Breast epithelium (tissue), 4 donors: ENCODE measurements around the gene PADI6. TPM values are rescaled to one million over a fixed set of nuclear protein-coding genes. Genes with fewer than 3 reads are reported as not detected.

ENCODE experiments used
- DNase-seq, 2 donors: peaks; one replicate each; pipeline ENCODE4 v3.0.0-alpha.2; 2019; ENCODE audit warnings: low spot score in 2 of 2
- H3K27ac ChIP-seq, 2 donors: fragments of 200-600 bp; sonication (generic) in 1 of 2; one replicate each; pipeline ENCODE4 v1.5.1; 2016 to 2019; ENCODE audit warnings: mild to moderate bottlenecking in 1 of 2
- H3K27me3 ChIP-seq, 2 donors: fragments of 200-600 bp; sonication (generic) in 1 of 2; one replicate each; pipeline versions ENCODE4 v1.5.1 to v1.6.0; 2017 to 2019; ENCODE audit warnings: control low read depth in 1 of 2, mild to moderate bottlenecking in 1 of 2
- H3K36me3 ChIP-seq: fragments of 200-600 bp; one replicate; pipeline ENCODE4 v1.5.1; 2019
- H3K4me1 ChIP-seq, 2 donors: fragments of 200-600 bp; sonication (generic); one replicate each; pipeline ENCODE4 v1.5.1; 2016 to 2019; ENCODE audit warnings: control low read depth in 1 of 2
- H3K4me3 ChIP-seq, 3 donors: fragments of 200-600 bp; sonication (generic); 1 replicate in 2 of 3; 2 replicates in 1 of 3; pipeline ENCODE4 v1.5.1; 2016 to 2019; ENCODE audit warnings: mild to moderate bottlenecking in 3 of 3, moderate library complexity in 2 of 3
- H3K9me3 ChIP-seq, 2 donors: fragments of 200-600 bp; sonication (generic) in 1 of 2; one replicate each; pipeline ENCODE4 v1.5.1; 2016 to 2019; ENCODE audit warnings: control low read depth in 1 of 2
- POLR2A ChIP-seq: fragments of 450-650 bp; IDR thresholded peaks from one replicate; pipeline ENCODE4 v1.6.1; 2016; ENCODE audit warnings: antibody characterized with exemption, mild to moderate bottlenecking, moderate library complexity
- POLR2AphosphoS5 ChIP-seq, 3 donors: sonication (generic); formaldehyde crosslinking; IDR thresholded peaks; one replicate each; pipeline ENCODE4 v1.6.1; 2017; ENCODE audit warnings: antibody characterized with exemption in 3 of 3
- intact Hi-C: fragments of 100-400 bp; cut with DNase I; formaldehyde crosslinking; loops from one replicate; pipeline ENCODE4 v1.15.1; 2023; ENCODE audit warnings: low total_unique reads
- total RNA-seq, 3 donors: library from RNA; depleted of rRNA; stranded (reverse); fragments of >200 nt; gene quantifications; one replicate each; pipeline ENCODE4 v1.1.0, GENCODE V29; 2016
- TF ChIP-seq, protein P1 (sequence below), 3 donors: fragments of 450-650 bp; IDR thresholded peaks; one replicate each; pipeline ENCODE4 v1.5.1; 2016 to 2017; ENCODE audit warnings: antibody characterized with exemption in 3 of 3, mild to moderate bottlenecking in 3 of 3, moderate library complexity in 3 of 3

Gene PADI6
- total RNA-seq, 3 donors from 2014 or later: not detected

DNA sequence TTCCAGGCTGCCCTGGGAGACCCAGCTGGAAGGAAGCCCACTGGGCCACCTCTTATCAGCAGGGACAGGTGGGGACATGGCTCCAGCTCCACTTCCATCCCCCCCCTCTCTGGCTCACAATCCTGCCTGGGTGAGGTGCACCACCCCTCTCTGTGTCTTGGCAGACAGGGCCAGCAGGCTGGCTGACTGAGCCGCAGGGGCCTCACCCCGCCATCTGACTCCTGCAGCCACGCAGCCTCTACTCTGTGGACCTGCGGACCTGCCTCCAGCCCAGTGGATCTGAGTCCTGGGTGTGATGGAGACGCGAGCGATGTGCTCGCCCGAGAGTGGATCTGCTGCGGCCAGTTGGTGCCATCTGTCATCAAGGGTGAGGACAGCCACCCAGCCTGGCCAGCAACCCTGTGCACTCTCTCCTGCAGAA is 37.4 kb downstream of the PADI6 start:
- TF ChIP-seq POLR2AphosphoS5 (IDR thresholded peaks at IDR 0.05) (no peak), POLR2A (no peak)
- peak in 1 of 2 donors; percentile 58 for DNase-seq
- Histone ChIP-seq H3K4me1 (no peaks in the 10 kb centered on the region), H3K9me3 (no peaks in the 10 kb centered on the region), H3K4me3 (no peak overlapping the region), H3K36me3 (no peaks in the 10 kb centered on the region), H3K27ac (no peak overlapping the region), H3K27me3 (no peaks in the 10 kb centered on the region)
- intact Hi-C loops: no loop called here

GRCh38 chr1:17412093-17412870 is 40.3 kb downstream of the PADI6 start:
- intact Hi-C loops: no loop called here
- TF ChIP-seq POLR2A (no peak), POLR2AphosphoS5 (IDR thresholded peaks at IDR 0.05) (peak in 2 of 3 donors; percentile 36 to 42)
- TF ChIP-seq, protein P1, sequence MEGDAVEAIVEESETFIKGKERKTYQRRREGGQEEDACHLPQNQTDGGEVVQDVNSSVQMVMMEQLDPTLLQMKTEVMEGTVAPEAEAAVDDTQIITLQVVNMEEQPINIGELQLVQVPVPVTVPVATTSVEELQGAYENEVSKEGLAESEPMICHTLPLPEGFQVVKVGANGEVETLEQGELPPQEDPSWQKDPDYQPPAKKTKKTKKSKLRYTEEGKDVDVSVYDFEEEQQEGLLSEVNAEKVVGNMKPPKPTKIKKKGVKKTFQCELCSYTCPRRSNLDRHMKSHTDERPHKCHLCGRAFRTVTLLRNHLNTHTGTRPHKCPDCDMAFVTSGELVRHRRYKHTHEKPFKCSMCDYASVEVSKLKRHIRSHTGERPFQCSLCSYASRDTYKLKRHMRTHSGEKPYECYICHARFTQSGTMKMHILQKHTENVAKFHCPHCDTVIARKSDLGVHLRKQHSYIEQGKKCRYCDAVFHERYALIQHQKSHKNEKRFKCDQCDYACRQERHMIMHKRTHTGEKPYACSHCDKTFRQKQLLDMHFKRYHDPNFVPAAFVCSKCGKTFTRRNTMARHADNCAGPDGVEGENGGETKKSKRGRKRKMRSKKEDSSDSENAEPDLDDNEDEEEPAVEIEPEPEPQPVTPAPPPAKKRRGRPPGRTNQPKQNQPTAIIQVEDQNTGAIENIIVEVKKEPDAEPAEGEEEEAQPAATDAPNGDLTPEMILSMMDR (IDR thresholded peaks at IDR 0.05): no peak
- Histone ChIP-seq H3K27me3 (no peaks in the 10 kb centered on the region), H3K9me3 (no peaks in the 10 kb centered on the region), H3K27ac (peak overlapping the region; percentile 73 to 81), H3K36me3 (peaks cover 11% of the 10 kb centered on the region), H3K4me3 (no peak overlapping the region), H3K4me1 (no peaks in the 10 kb centered on the region)
- peak; percentile 68 to 82 for DNase-seq

DNA sequence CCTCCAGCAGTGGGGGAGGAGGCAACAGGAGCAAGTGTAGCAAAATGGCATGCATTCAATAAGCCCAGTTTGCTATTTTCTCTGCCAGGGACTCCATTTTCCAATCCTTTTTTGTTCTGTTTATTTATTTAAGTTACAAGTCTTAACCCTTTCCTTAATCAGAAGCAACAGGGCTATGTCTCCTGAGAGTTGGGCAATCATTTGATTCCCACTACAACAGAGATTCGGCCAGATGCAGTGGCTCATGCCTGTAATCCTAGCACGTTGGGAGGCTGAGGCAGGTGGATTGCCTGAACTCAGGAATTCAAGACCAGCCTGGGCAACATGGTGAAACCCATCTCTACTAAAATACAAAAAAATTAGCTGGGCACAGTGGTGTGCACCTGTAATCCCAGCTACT is 42.0 kb downstream of the PADI6 start:
- TF ChIP-seq, protein P1 (IDR thresholded peaks at IDR 0.05): no peak
- TF ChIP-seq POLR2A (no peak), POLR2AphosphoS5 (IDR thresholded peaks at IDR 0.05) (no peak)

DNA sequence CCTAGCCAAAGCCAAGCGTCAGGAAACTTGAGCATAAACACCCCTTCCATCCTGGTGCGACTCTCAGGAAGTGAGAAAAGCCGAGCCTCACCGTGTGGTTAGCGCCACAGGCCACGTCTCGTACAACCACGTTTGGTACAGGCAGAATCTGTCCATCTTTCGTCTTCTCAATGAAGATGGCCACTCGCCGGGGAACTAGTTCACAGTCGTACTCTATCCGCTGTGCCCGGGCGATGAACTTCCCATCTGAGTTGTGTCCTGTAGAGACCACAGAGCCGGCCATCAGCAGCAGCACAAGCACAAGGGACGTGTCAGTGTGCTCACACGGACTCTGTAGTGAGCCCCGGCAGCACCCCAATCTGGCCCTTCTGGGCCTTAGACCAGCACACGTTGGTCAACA is 44.4 kb downstream of the PADI6 start:
- no peak for DNase-seq
- no peaks in the 10 kb centered on the region for H3K9me3 ChIP-seq
- H3K27me3 ChIP-seq: no peaks in the 10 kb centered on the region
- H3K36me3 ChIP-seq: peaks cover 11% of the 10 kb centered on the region
- no peak overlapping the region for H3K27ac ChIP-seq
- H3K4me3 ChIP-seq: no peak overlapping the region
- H3K4me1 ChIP-seq: no peaks in the 10 kb centered on the region
- TF ChIP-seq POLR2A: no peak
- no peak for TF ChIP-seq POLR2AphosphoS5 (IDR thresholded peaks at IDR 0.05)
- TF ChIP-seq, protein P1 (IDR thresholded peaks at IDR 0.05): no peak
- intact Hi-C loops: no loop called here

More for the DNA sequence above, 42.0 kb downstream of the PADI6 start:
- H3K9me3 ChIP-seq: no peaks in the 10 kb centered on the region
- intact Hi-C loops: no loop called here
- H3K27ac ChIP-seq: no peak overlapping the region
- H3K36me3 ChIP-seq: peaks cover 11% of the 10 kb centered on the region
- H3K27me3 ChIP-seq: no peaks in the 10 kb centered on the region
- H3K4me1 ChIP-seq: no peaks in the 10 kb centered on the region
- no peak for DNase-seq
- no peak overlapping the region for H3K4me3 ChIP-seq

GRCh38 chr1:17419626-17420328 is 47.8 kb downstream of the PADI6 start:
- DNase-seq: no peak

More at GRCh38 chr1:17419626-17420328, 47.8 kb downstream of the PADI6 start:
- H3K27ac ChIP-seq: no peak overlapping the region
- H3K36me3 ChIP-seq: peaks cover 11% of the 10 kb centered on the region
- H3K4me3 ChIP-seq: no peak overlapping the region
- TF ChIP-seq POLR2AphosphoS5 (IDR thresholded peaks at IDR 0.05): peak in 2 of 3 donors; percentile 24 to 35
- TF ChIP-seq POLR2A: no peak
- TF ChIP-seq, protein P1 (IDR thresholded peaks at IDR 0.05): peak; percentile 93 to 95 (median 93)
- no peaks in the 10 kb centered on the region for H3K27me3 ChIP-seq
- H3K9me3 ChIP-seq: no peaks in the 10 kb centered on the region
- intact Hi-C loops: no loop called here
- no peaks in the 10 kb centered on the region for H3K4me1 ChIP-seq
